Lower leg skin (tissue), 3 donors: ENCODE measurements around the gene EDA2R.

Experiments used
- CTCF ChIP-seq, 3 donors: fragments of 450-650 bp; IDR thresholded peaks; one replicate each; pipeline ENCODE4 v1.5.1; 2016; ENCODE audit warnings: antibody characterized with exemption in 3 of 3, mild to moderate bottlenecking in 3 of 3, moderate library complexity in 2 of 3
- POLR2A ChIP-seq, 2 donors: fragments of 450-650 bp; IDR thresholded peaks; one replicate each; pipeline ENCODE4 v1.6.1; 2016 to 2017; ENCODE audit warnings: antibody characterized with exemption in 2 of 2, mild to moderate bottlenecking in 1 of 2, moderate library complexity in 1 of 2

- TF ChIP-seq CTCF (IDR thresholded peaks at IDR 0.05) (no peak), POLR2A (IDR thresholded peaks at IDR 0.05) (no peak)
Measured at GRCh38 chrX:66676413-66676812, 37.5 kb upstream of the EDA2R start.
